CD4-positive, alpha-beta T cell (primary cell): Measurements from ENCODE around the gene HDAC7. TPM values are rescaled to one million over a fixed set of nuclear protein-coding genes. Genes with fewer than 3 reads are reported as not detected.

Experiments used
- ATAC-seq: fragments of 200-7000 bp; cut with Tn5 transposase; one replicate; pipeline ENCODE4 v1.10.0; 2022; ENCODE audit warnings: mild to moderate bottlenecking; ENCODE audit not compliant: poor library complexity
- CTCF ChIA-PET: fragments of 350-600 bp; sonication (Branson Sonifier 250); formaldehyde crosslinking; loops from one replicate; lab custom pipeline; 2021; ENCODE audit warnings: antibody characterized with exemption, inconsistent platforms; lab: Charles Lee
- POLR2A ChIA-PET: fragments of 350-600 bp; sonication (Branson Sonifier 250); formaldehyde crosslinking; loops from one replicate; lab custom pipeline; 2021; ENCODE audit warnings: antibody characterized with exemption, inconsistent platforms; lab: Charles Lee
- DNase-seq, 14 experiments: peaks; one replicate each; pipeline ENCODE4 v3.0.0-alpha.2; 2013 to 2020; ENCODE audit warnings: mixed read lengths in 2 of 14
- H3K27ac ChIP-seq, 2 donors: one replicate each; pipeline versions ENCODE4 v1.5.1 to v1.7.0; 2013; ENCODE audit warnings: low read length in 2 of 2, low read depth in 1 of 2, mild to moderate bottlenecking in 1 of 2
- H3K27me3 ChIP-seq, 2 experiments: 1 replicate in 1 of 2; 2 replicates in 1 of 2; pipeline versions ENCODE4 v1.6.1 to v1.7.0; 2013; ENCODE audit warnings: low read length in 2 of 2, control low read depth in 1 of 2, mild to moderate bottlenecking in 1 of 2, moderate library complexity in 1 of 2; ENCODE audit not compliant: insufficient read depth in 2 of 2, control insufficient read depth in 1 of 2
- H3K36me3 ChIP-seq: one replicate; pipeline ENCODE4 v1.6.1; 2013; ENCODE audit warnings: low read length, control low read depth; ENCODE audit not compliant: insufficient read depth
- H3K4me1 ChIP-seq: one replicate; pipeline ENCODE4 v1.6.1; 2013; ENCODE audit warnings: low read length, control low read depth; ENCODE audit not compliant: insufficient read depth
- H3K4me3 ChIP-seq: one replicate; pipeline ENCODE4 v1.5.1; 2013; ENCODE audit warnings: mild to moderate bottlenecking, low read length, moderate library complexity
- H3K9me3 ChIP-seq, 2 experiments: 1 replicate in 1 of 2; 2 replicates in 1 of 2; pipeline versions ENCODE4 v1.6.1 to v1.7.0; 2013; ENCODE audit warnings: low read length in 2 of 2, mild to moderate bottlenecking in 2 of 2, control low read depth in 1 of 2, moderate library complexity in 1 of 2; ENCODE audit not compliant: control insufficient read depth in 1 of 2, insufficient read depth in 1 of 2
- H3K27ac Mint-ChIP-seq: one replicate; pipeline ENCODE4 v1.8.0; 2020; ENCODE audit warnings: mixed read lengths
- H3K27me3 Mint-ChIP-seq: one replicate; pipeline ENCODE4 v1.8.0; 2021; ENCODE audit warnings: mixed read lengths
- H3K36me3 Mint-ChIP-seq: one replicate; pipeline ENCODE4 v1.8.0; 2021; ENCODE audit warnings: low read depth, mixed read lengths
- H3K4me1 Mint-ChIP-seq: one replicate; pipeline ENCODE4 v1.8.0; 2021; ENCODE audit warnings: low read depth, mixed read lengths
- H3K4me3 Mint-ChIP-seq: one replicate; pipeline ENCODE4 v1.8.0; 2020; ENCODE audit warnings: mild to moderate bottlenecking, mixed read lengths
- H3K9me3 Mint-ChIP-seq: one replicate; pipeline ENCODE4 v1.8.0; 2020; ENCODE audit warnings: mixed read lengths
- CTCF ChIP-seq: fragments of 200-600 bp; IDR thresholded peaks from one replicate; pipeline ENCODE4 v1.8.0; 2022; ENCODE audit warnings: antibody characterized with exemption, mild to moderate bottlenecking
- intact Hi-C, 2 experiments: fragments of 100-400 bp; cut with DNase I in 1 of 2; cut with micrococcal nuclease in 1 of 2; formaldehyde crosslinking; loops; one replicate each; pipeline versions ENCODE4 v1.15.1 to v1.9.0; 2023 to 2025; cut with DNase I, micrococcal nuclease
- total RNA-seq, 174 experiments: library from RNA in 2 of 174; stranded (reverse) in 2 of 174; gene quantifications; one replicate each; pipeline ENCODE4 v1.2.3 and lab custom pipeline; 2021 to 2026

Gene HDAC7
- total RNA-seq, 2 experiments from 2014 or later, result 116 to 122 TPM

- H3K4me1 Mint-ChIP-seq, result peaks cover 5% of the 10 kb centered on the region
- ChIA-PET CTCF (no interaction called here), POLR2A (no interaction called here)
- H3K9me3 Mint-ChIP-seq, result no peaks in the 10 kb centered on the region
- no peak overlapping the region for H3K27ac Mint-ChIP-seq
- intact Hi-C loops, result no loop called here
- H3K4me1 ChIP-seq, result no peaks in the 10 kb centered on the region
- no peaks in the 10 kb centered on the region for H3K27me3 ChIP-seq
- TF ChIP-seq CTCF, result no peak
- no peaks in the 10 kb centered on the region for H3K36me3 ChIP-seq
- no peak overlapping the region for H3K4me3 ChIP-seq
- no peak for DNase-seq
- no peaks in the 10 kb centered on the region for H3K27me3 Mint-ChIP-seq
- no peaks in the 10 kb centered on the region for H3K36me3 Mint-ChIP-seq
- no peak overlapping the region for H3K27ac ChIP-seq
- H3K4me3 Mint-ChIP-seq, result no peak overlapping the region
- no peaks in the 10 kb centered on the region for H3K9me3 ChIP-seq
- ATAC-seq, result no peak
These were observed 37.2 kb upstream of the HDAC7 start for GRCh38 chr12:47856721-47857575.

- CTCF ChIA-PET, result no interaction called here
- intact Hi-C loops, result no loop called here
- POLR2A ChIA-PET, result no interaction called here
These were observed 36.4 kb upstream of the HDAC7 start for GRCh38 chr12:47856094-47856493.

GRCh38 chr12:47855502-47855901 is 35.8 kb upstream of the HDAC7 start:
- Mint-ChIP-seq H3K9me3 (no peaks in the 10 kb centered on the region), H3K27ac (no peak overlapping the region), H3K27me3 (no peaks in the 10 kb centered on the region), H3K36me3 (no peaks in the 10 kb centered on the region), H3K4me1 (peaks cover 5% of the 10 kb centered on the region), H3K4me3 (no peak overlapping the region)
- TF ChIP-seq CTCF, result no peak
- no peak overlapping the region for H3K4me3 ChIP-seq
- ATAC-seq (no peak), DNase-seq (no peak)
- H3K36me3 ChIP-seq, result no peaks in the 10 kb centered on the region
- no peaks in the 10 kb centered on the region for H3K4me1 ChIP-seq
- no peak overlapping the region for H3K27ac ChIP-seq
- CTCF ChIA-PET, result no interaction called here
- intact Hi-C loops, result no loop called here
- H3K9me3 ChIP-seq, result no peaks in the 10 kb centered on the region
- POLR2A ChIA-PET, result interaction anchor here (0.6 kb wide), 1 partner anchor 58 kb away, joined by 3 read pairs; no protein-coding TSS in a partner anchor
- H3K27me3 ChIP-seq, result no peaks in the 10 kb centered on the region

More at GRCh38 chr12:47856094-47856493, 36.4 kb upstream of the HDAC7 start:
- Histone ChIP-seq H3K9me3 (no peaks in the 10 kb centered on the region), H3K36me3 (no peaks in the 10 kb centered on the region), H3K27me3 (no peaks in the 10 kb centered on the region), H3K4me1 (no peaks in the 10 kb centered on the region), H3K4me3 (no peak overlapping the region), H3K27ac (no peak overlapping the region)
- ATAC-seq, result no peak
- no peaks in the 10 kb centered on the region for H3K36me3 Mint-ChIP-seq
- H3K9me3 Mint-ChIP-seq, result no peaks in the 10 kb centered on the region
- TF ChIP-seq CTCF, result no peak
- no peak overlapping the region for H3K27ac Mint-ChIP-seq
- H3K27me3 Mint-ChIP-seq, result no peaks in the 10 kb centered on the region
- H3K4me3 Mint-ChIP-seq, result no peak overlapping the region
- H3K4me1 Mint-ChIP-seq, result peaks cover 5% of the 10 kb centered on the region
- DNase-seq, result no peak
